GM15510 (cell line): Measurements from ENCODE around the gene RIMS1.

ENCODE experiments used
- POLR2A ChIP-seq: IDR thresholded peaks from 3 replicates; pipeline ENCODE4 v1.6.1; 2011; ENCODE audit warnings: borderline replicate concordance; ENCODE audit not compliant: insufficient read length; ENCODE audit errors: extremely low read depth

The RIMS1 gene

DNA sequence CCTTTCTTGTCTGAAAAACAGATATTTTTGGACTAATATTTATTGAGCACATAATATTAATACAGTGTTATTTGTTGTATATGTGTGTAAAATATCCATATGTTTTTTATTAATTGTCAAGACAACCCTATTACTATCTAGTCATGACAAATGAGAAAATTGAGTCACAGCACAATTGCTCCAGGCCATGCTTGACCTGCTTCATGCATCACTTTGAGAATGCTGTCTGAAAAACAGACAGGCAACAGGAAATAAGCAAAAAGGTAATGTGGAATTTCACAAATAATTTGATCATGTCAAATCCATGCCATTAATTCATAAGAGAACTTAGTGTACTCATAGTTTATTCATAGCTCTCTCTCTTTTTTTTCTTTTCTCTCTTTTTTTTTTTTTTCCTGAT, 246.5 kb downstream of the RIMS1 start:
- no peak for TF ChIP-seq POLR2A

- TF ChIP-seq POLR2A = no peak
Measured at GRCh38 chr6:72133324-72133723, 247.0 kb downstream of the RIMS1 start.

GRCh38 chr6:72140795-72141194, 254.4 kb downstream of the RIMS1 start:
- TF ChIP-seq POLR2A = no peak

DNA sequence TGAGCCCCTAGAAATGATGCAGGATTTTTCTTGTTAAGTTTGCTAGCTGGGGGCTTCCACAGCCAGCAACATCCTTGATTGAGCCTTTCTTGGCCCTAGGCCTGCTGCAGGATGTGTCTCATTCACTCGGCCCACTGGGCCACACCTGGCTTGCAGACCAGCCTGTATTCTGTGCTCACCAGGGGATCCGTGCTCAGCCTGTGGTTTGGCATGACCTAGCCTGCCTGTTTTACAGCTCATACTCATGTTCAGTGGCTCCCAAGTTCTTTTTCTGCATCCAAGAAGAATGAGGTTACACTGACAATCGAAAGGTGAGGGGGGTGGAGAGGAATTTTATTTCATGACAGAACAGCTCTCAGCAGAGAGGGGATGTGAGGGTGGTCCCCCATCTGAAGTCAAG, 263.4 kb downstream of the RIMS1 start:
- TF ChIP-seq POLR2A = no peak

GRCh38 chr6:72151742-72152141, 265.4 kb downstream of the RIMS1 start:
- TF ChIP-seq POLR2A = no peak

DNA sequence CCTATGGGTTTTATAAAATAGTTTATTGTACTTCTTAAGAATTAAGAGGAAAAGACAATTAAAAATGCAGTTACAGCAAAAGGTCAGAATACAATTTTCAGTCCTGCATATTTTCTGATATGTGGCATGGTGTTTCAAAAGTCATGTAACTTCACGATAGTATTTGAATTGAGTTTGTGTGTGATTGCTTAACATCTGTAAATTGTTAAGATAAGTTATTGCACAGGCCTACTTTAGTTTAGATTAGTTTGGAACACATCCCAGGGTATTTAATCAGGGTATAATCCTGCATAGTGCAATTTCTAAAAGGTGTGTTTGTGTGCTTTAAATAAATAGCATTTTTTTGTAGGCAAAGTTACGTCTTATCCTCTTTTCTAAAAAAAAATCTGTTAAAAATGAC, 289.6 kb downstream of the RIMS1 start:
- TF ChIP-seq POLR2A = no peak

DNA sequence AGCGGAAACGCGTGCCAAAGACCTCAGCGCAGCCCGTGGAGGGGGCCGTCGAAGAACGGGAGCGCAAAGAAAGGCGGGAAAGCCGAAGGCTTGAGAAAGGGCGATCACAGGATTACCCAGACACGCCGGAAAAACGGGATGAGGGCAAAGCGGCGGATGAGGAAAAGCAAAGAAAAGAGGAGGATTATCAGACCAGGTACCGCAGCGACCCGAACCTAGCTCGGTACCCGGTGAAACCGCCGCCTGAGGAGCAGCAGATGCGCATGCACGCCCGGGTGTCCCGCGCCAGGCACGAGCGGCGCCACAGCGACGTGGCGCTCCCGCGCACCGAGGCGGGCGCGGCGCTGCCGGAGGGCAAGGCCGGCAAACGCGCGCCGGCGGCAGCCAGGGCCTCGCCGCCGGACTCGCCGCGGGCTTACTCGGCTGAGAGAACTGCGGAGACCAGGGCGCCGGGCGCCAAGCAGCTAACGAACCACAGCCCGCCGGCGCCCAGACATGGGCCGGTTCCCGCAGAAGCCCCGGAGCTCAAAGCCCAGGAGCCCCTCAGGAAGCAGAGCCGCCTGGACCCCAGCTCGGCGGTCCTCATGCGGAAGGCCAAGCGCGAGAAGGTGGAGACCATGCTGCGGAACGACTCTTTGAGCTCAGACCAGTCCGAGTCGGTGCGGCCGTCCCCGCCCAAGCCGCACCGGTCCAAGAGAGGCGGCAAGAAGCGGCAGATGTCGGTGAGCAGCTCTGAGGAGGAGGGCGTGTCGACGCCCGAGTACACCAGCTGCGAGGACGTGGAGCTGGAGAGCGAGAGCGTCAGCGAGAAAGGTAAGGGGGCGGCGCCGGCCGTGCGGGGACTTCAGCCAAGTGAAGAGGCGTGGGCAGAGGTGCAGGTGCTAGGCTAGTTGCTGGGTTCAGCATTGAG, 296.2 kb downstream of the RIMS1 start:
- TF ChIP-seq POLR2A = no peak

DNA sequence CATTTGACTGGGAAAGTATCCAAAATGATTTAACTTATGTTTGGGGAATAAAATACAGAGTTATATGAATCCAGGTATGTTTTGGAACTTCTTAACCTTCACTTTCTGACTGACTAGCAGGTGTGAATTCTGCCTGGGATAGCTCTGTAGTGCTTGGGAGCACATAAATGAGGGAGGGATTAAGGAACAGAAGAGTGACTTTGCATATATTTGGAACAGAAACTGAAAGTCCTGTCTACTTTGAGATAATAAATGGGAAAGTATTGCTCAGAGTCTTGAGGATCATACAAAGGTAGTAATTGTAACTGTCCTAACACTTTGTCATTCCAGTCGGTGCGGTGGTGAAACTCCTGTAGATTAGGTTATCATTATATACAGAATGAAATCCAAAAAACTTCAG, 317.6 kb downstream of the RIMS1 start:
- TF ChIP-seq POLR2A = no peak

DNA sequence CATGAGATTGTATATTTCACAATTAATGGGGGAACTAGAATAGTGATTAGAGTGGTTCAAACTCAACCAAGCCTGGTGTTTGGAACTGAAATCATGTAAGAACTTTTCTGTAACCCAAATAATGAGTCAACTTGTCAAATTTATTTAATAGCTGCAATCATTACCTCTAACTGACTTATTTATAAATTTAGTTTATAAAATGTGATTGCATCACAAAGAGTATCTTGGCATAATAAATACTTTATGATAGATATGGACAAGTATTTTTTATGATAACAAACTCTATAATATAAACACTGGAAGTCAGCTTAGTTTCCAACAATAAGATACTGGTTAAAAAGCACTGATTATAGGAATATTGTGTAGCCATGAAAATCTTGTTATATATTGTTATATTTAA, 319.1 kb downstream of the RIMS1 start:
- no peak for TF ChIP-seq POLR2A

DNA sequence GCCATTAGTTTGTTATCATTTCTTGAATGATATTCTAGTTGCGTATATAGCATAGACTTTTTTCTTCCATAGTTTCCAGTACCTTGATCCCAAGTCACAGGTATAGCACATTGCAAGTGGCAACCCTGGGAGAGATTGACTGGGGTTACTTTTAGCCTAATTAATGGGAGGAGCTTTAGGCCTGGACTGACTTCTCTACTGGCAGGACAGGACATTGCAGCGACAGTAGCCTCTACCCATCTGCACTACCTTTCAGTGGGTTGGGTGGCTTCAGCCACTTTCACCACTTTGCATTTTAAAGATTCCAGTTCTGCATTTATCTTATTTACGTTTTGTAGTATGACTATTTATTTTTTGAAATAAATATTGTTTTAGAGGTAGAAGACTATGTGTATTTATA, 320.3 kb downstream of the RIMS1 start:
- TF ChIP-seq POLR2A = no peak

DNA sequence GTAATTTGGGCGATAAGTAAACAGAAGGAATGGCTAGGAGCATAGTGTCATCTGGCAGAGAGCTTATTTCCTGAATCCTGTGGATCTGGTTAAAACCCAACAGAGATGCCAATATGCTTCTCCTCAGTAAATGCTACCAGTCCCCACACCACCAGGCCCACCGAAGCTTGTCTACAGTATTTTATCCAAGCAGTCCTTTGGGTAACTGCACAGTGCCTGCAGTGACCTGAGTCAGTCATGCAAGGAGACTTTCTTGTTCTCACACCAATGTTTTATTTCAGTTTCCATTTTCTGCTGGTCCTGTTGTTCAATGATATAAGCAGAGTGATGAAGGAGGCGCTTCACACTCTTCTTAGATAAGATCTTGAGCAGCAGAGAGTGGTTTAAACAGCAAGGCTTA, 326.3 kb downstream of the RIMS1 start:
- no peak for TF ChIP-seq POLR2A

GRCh38 chr6:72213654-72214053, 327.3 kb downstream of the RIMS1 start:
- TF ChIP-seq POLR2A = no peak

- TF ChIP-seq POLR2A = no peak
Measured at GRCh38 chr6:72216222-72217068, 330.1 kb downstream of the RIMS1 start.

- no peak for TF ChIP-seq POLR2A
Measured at GRCh38 chr6:72217626-72218025, 331.3 kb downstream of the RIMS1 start.

DNA sequence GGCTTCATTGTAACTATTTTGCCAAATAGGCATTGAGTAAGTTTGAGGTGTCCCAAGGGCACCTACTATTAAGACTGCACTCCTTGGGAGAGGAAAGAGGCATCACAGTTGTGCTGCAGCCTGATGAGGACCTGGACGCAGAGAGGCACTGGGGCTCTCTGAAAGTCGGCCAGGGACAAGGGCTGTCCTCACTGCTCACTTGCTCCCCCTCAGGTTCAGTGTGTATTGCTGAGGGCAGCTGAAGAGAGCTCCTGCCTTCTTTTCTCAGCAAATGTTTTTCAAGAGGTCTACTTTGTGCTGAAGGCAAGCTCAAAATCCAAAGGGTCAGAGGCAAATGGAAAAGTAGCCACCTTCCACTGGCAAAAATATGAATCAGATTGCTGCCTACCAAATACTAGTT, 331.8 kb downstream of the RIMS1 start:
- TF ChIP-seq POLR2A = no peak
